H1 (cell line): ENCODE data around the gene GADD45A. TPM values are rescaled to one million over a fixed set of nuclear protein-coding genes. Genes with fewer than 3 reads are reported as not detected.

Experiments
- CTCF ChIA-PET: fragments of 300-600 bp; sonication (Branson Sonifier 250); formaldehyde crosslinking; loops from one replicate; lab custom pipeline; 2021; ENCODE audit not compliant: partially characterized antibody; lab: Charles Lee
- POLR2A ChIA-PET: fragments of 300-600 bp; sonication (Branson Sonifier 250); formaldehyde crosslinking; loops from one replicate; lab custom pipeline; 2021; ENCODE audit warnings: inconsistent platforms; ENCODE audit not compliant: partially characterized antibody; lab: Charles Lee
- DNase-seq, 2 experiments: peaks; one replicate each; pipeline versions ENCODE4 v3.0.0 to v3.0.0-alpha.2; 2010 to 2022; ENCODE audit warnings: low spot score in 2 of 2, low read depth in 1 of 2, mixed read lengths in 1 of 2
- FAIRE-seq: peaks from 2 replicates; lab custom pipeline; 2011; peaks lifted over from hg19 to GRCh38; lab: Jason Lieb, UNC
- H2AFZ ChIP-seq: 2 replicates; pipeline ENCODE4 v1.8.1; 2012; ENCODE audit warnings: low read length, inconsistent platforms
- H2AK5ac ChIP-seq: 2 replicates; pipeline ENCODE4 v1.6.1; 2013; ENCODE audit warnings: low read depth, low read length
- H2BK120ac ChIP-seq: replicated peaks from 2 replicates; pipeline ENCODE3; 2013; ENCODE audit warnings: low read depth, low read length, inconsistent platforms
- H2BK12ac ChIP-seq: 2 replicates; pipeline ENCODE4 v1.6.1; 2013; ENCODE audit warnings: low read depth, low read length
- H2BK15ac ChIP-seq: 2 replicates; pipeline ENCODE4 v1.6.1; 2013; ENCODE audit warnings: low read length
- H2BK20ac ChIP-seq: 2 replicates; pipeline ENCODE4 v1.6.1; 2013; ENCODE audit warnings: low read length
- H2BK5ac ChIP-seq: 2 replicates; pipeline ENCODE4 v1.6.1; 2013; ENCODE audit warnings: low read depth, low read length
- H3K14ac ChIP-seq: 2 replicates; pipeline ENCODE4 v1.6.1; 2013; ENCODE audit warnings: inconsistent platforms; ENCODE audit not compliant: insufficient read length
- H3K18ac ChIP-seq: 2 replicates; pipeline ENCODE4 v1.6.1; 2013; ENCODE audit warnings: low read length; ENCODE audit errors: extremely low read depth
- H3K23ac ChIP-seq: 2 replicates; pipeline ENCODE4 v1.6.1; 2013; ENCODE audit warnings: inconsistent platforms; ENCODE audit not compliant: insufficient read length
- H3K23me2 ChIP-seq: 2 replicates; pipeline ENCODE4 v1.6.1; 2013; ENCODE audit warnings: low read depth, low read length
- H3K27ac ChIP-seq: 2 replicates; pipeline ENCODE4 v1.6.1; 2011; ENCODE audit warnings: low read depth, low read length, inconsistent platforms
- H3K27me3 ChIP-seq, 4 experiments: replicated peaks in 1 of 4; 1 replicate in 1 of 4; 2 replicates in 3 of 4; pipeline versions ENCODE4 v1.6.1 to v1.8.1; 2011 to 2013; ENCODE audit warnings: low read length in 3 of 4, mild to moderate bottlenecking in 3 of 4, inconsistent platforms in 2 of 4, mixed read lengths in 2 of 4, moderate library complexity in 1 of 4; ENCODE audit not compliant: control insufficient read depth in 3 of 4, insufficient read depth in 3 of 4; ENCODE audit errors: extremely low read depth in 1 of 4
- H3K36me3 ChIP-seq, 4 experiments: 2 replicates each; pipeline versions ENCODE4 v1.6.1 to v1.8.1; 2011 to 2013; ENCODE audit warnings: mild to moderate bottlenecking in 4 of 4, low read length in 3 of 4, moderate library complexity in 2 of 4, control low read depth in 1 of 4, inconsistent platforms in 1 of 4; ENCODE audit not compliant: insufficient read depth in 4 of 4, control insufficient read depth in 2 of 4
- H3K4ac ChIP-seq: replicated peaks from 2 replicates; pipeline ENCODE3; 2013; ENCODE audit warnings: low read length, low read depth, mixed read lengths, inconsistent platforms; ENCODE audit not compliant: insufficient read length
- H3K4me1 ChIP-seq, 4 experiments: replicated peaks in 1 of 4; 1 replicate in 1 of 4; 2 replicates in 3 of 4; pipeline versions ENCODE4 v1.6.1 to v1.8.1; 2011 to 2013; ENCODE audit warnings: low read length in 3 of 4, inconsistent platforms in 2 of 4, mixed read lengths in 1 of 4; ENCODE audit not compliant: insufficient read depth in 4 of 4, control insufficient read depth in 3 of 4
- H3K4me2 ChIP-seq, 2 experiments: 2 replicates each; pipeline versions ENCODE4 v1.6.1 to v1.8.1; 2011 to 2013; ENCODE audit warnings: low read depth in 2 of 2, low read length in 2 of 2, control low read depth in 1 of 2, inconsistent platforms in 1 of 2, mild to moderate bottlenecking in 1 of 2; ENCODE audit not compliant: insufficient read depth in 1 of 2
- H3K4me3 ChIP-seq, 4 experiments: fragments of 200-600, 300-600 bp in 1 of 4; sonication (generic), shearing (Covaris generic), sonication (Bioruptor Twin) in 1 of 4; 2 replicates each; pipeline versions ENCODE4 v1.5.1 to v1.8.1; 2011 to 2016; ENCODE audit warnings: low read length in 4 of 4, low read depth in 3 of 4, control low read depth in 2 of 4, inconsistent platforms in 2 of 4, mild to moderate bottlenecking in 2 of 4, mixed read lengths in 1 of 4, moderate library complexity in 1 of 4; ENCODE audit not compliant: insufficient read depth in 2 of 4; ENCODE audit errors: extremely low read depth in 1 of 4
- H3K56ac ChIP-seq: replicated peaks from 2 replicates; pipeline ENCODE3; 2013; ENCODE audit warnings: low read depth, mild to moderate bottlenecking, mixed read lengths, low read length, inconsistent platforms; ENCODE audit not compliant: insufficient read length
- H3K79me1 ChIP-seq: 2 replicates; pipeline ENCODE4 v1.6.1; 2013; ENCODE audit warnings: low read depth, low read length, control low read depth
- H3K79me2 ChIP-seq, 2 experiments: 2 replicates each; pipeline versions ENCODE4 v1.6.1 to v1.8.1; 2012 to 2013; ENCODE audit warnings: low read length in 2 of 2, mild to moderate bottlenecking in 2 of 2, inconsistent platforms in 1 of 2; ENCODE audit not compliant: insufficient read depth in 2 of 2, control insufficient read depth in 1 of 2
- H3K9ac ChIP-seq, 4 experiments: replicated peaks in 1 of 4; 1 replicate in 1 of 4; 2 replicates in 3 of 4; pipeline versions ENCODE4 v1.6.1 to v1.8.1; 2011 to 2013; ENCODE audit warnings: low read depth in 3 of 4, low read length in 3 of 4, control low read depth in 2 of 4, mild to moderate bottlenecking in 2 of 4, moderate library complexity in 2 of 4, inconsistent platforms in 1 of 4; ENCODE audit errors: extremely low read depth in 1 of 4
- H3K9me3 ChIP-seq, 2 experiments: 2 replicates each; pipeline versions ENCODE4 v1.6.1 to v1.8.1; 2012 to 2013; ENCODE audit warnings: mild to moderate bottlenecking in 2 of 2, moderate library complexity in 2 of 2, control low read depth in 1 of 2, inconsistent platforms in 1 of 2, low read depth in 1 of 2, low read length in 1 of 2, mixed read lengths in 1 of 2; ENCODE audit not compliant: insufficient read depth in 2 of 2
- H4K20me1 ChIP-seq, 2 experiments: replicated peaks in 1 of 2; 2 replicates each; pipeline versions ENCODE3 to v1.8.1; 2011 to 2013; ENCODE audit warnings: inconsistent platforms in 2 of 2, low read length in 2 of 2, mild to moderate bottlenecking in 1 of 2; ENCODE audit not compliant: insufficient read depth in 2 of 2, control insufficient read depth in 1 of 2
- H4K5ac ChIP-seq: 2 replicates; pipeline ENCODE4 v1.6.1; 2013; ENCODE audit warnings: low read length, low read depth, mixed read lengths, inconsistent platforms; ENCODE audit not compliant: insufficient read length
- H4K8ac ChIP-seq: 2 replicates; pipeline ENCODE4 v1.8.0; 2013; ENCODE audit warnings: mild to moderate bottlenecking, moderate library complexity, low read length, inconsistent platforms; ENCODE audit not compliant: insufficient read depth; ENCODE audit errors: extremely low read depth
- H4K91ac ChIP-seq: replicated peaks from 2 replicates; pipeline ENCODE3; 2013; ENCODE audit warnings: low read length, mixed read lengths, inconsistent platforms; ENCODE audit not compliant: insufficient read length
- ATF3 ChIP-seq: IDR thresholded peaks from 2 replicates; pipeline ENCODE4 v1.6.1; 2011; ENCODE audit warnings: low read depth, mild to moderate bottlenecking, low read length; ENCODE audit not compliant: insufficient read depth
- CTCF ChIP-seq, 3 experiments: IDR thresholded peaks; 1 replicate in 2 of 3; 2 replicates in 1 of 3; pipeline versions ENCODE4 v1.5.1 to v1.6.1; 2011; ENCODE audit warnings: low read length in 3 of 3, mild to moderate bottlenecking in 3 of 3, inconsistent platforms in 2 of 3, low read depth in 1 of 3, moderate library complexity in 1 of 3; ENCODE audit not compliant: insufficient read depth in 1 of 3; ENCODE audit errors: control extremely low read depth in 1 of 3
- NANOG ChIP-seq: IDR thresholded peaks from 2 replicates; pipeline ENCODE4 v1.6.1; 2011; ENCODE audit warnings: low read length, low read depth, mild to moderate bottlenecking, inconsistent platforms; ENCODE audit not compliant: insufficient read depth, poor library complexity, severe bottlenecking
- PHF8 ChIP-seq: fragments of 200-600 bp; sonication (generic); conservative IDR thresholded peaks from 2 replicates; pipeline ENCODE4 v1.7.1; 2012; ENCODE audit warnings: low read depth, mild to moderate bottlenecking, inconsistent platforms, low read length, moderate library complexity
- SRF ChIP-seq: IDR thresholded peaks from 2 replicates; pipeline ENCODE4 v1.6.1; 2011; ENCODE audit warnings: mild to moderate bottlenecking, low read depth, low read length, moderate library complexity
- WGBS, 2 experiments: shearing (Covaris generic) in 1 of 2; methylation state at CpG; one replicate each; pipeline versions ENCODE4 v1.1.6 to v1.1.7; 2013 to 2015; ENCODE audit warnings: low lambda C conversion rate in 2 of 2, mixed read lengths in 2 of 2, inconsistent platforms in 1 of 2, low coverage in 1 of 2, missing lambda C conversion rate in 1 of 2; ENCODE audit not compliant: insufficient replicate concordance in 2 of 2, insufficient coverage in 1 of 2, insufficient read length in 1 of 2; ENCODE audit errors: extremely low coverage in 1 of 2, missing lambda C conversion rate in 1 of 2; 5-methylcytosine and 5-hydroxymethylcytosine counted together
- polyA plus RNA-seq, 7 experiments: library from polyadenylated mRNA; depleted of rRNA in 3 of 7; stranded (reverse) in 5 of 7; unstranded in 2 of 7; fragments of >200 nt in 5 of 7; fragments of 200-250 nt in 2 of 7; gene quantifications; 1 replicate in 5 of 7; 2 replicates in 1 of 7; 4 replicates in 1 of 7; pipeline versions ENCODE4 v1.2.1 to v1.2.3, GENCODE V29; 2011 to 2013; ENCODE audit warnings: missing spikeins in 2 of 7, mixed read lengths in 2 of 7
- total RNA-seq: library from RNA; stranded (reverse); fragmentation: NEBNext Ultra II Directional; extraction: Animal tissue kit (Norgen Biotek cat#: 25700); gene quantifications from 2 replicates; pipeline ENCODE4 v1.2.1, GENCODE V29; 2021

The GADD45A gene
- total and polyA plus RNA-seq, 2 of the 8 experiments (the other 6 are each of a cell fraction or from before 2014, with no cell fraction given): 7.6 to 15.6 TPM

- FAIRE-seq (no peak), DNase-seq (no peak)
- Histone ChIP-seq H2BK20ac (no peak overlapping the region), H2AFZ (no peak overlapping the region), H3K79me1 (0 out of 2 replicates have a peak, but pooled peaks cover 2% of the 10 kb centered on the region), H2BK120ac (no peak overlapping the region), H4K5ac (no peak overlapping the region), H2AK5ac (no peak overlapping the region), H3K14ac (no peak overlapping the region), H3K9me3 (no peaks in the 10 kb centered on the region), H3K9ac (no peak overlapping the region), H3K4me2 (no peak overlapping the region), H3K18ac (no peak overlapping the region), H3K4me1 (peaks cover 0 to 10% (median 4%) of the 10 kb centered on the region in 4 experiments; a peak in 3 of 7 replicates), H3K27ac (no peak overlapping the region), H3K56ac (no peak overlapping the region), H4K8ac (no peak overlapping the region), H3K36me3 (no peaks in the 10 kb centered on the region), H3K23me2 (no peaks in the 10 kb centered on the region), H3K27me3 (no peaks in the 10 kb centered on the region), H3K4ac (no peak overlapping the region), H3K79me2 (no peaks in the 10 kb centered on the region), H4K20me1 (no peaks in the 10 kb centered on the region), H2BK15ac (no peak overlapping the region), H4K91ac (no peak overlapping the region), H3K4me3 (no peak overlapping the region), H3K23ac (no peak overlapping the region), H2BK12ac (no peak overlapping the region), H2BK5ac (no peak overlapping the region)
- ChIA-PET CTCF (interaction anchor here (0.6 to 2.1 kb wide), 5 partner anchors 13 to 43 kb away, joined by 3 to 6 read pairs (median 4); no protein-coding TSS in a partner anchor), POLR2A (interaction anchor here (1.5 kb wide), 1 partner anchor 13 kb away, joined by 4 read pairs; no protein-coding TSS in a partner anchor)
- no peak for TF ChIP-seq NANOG
- no peak for TF ChIP-seq SRF
- no peak for TF ChIP-seq CTCF (IDR thresholded peaks at IDR 0.05; ENCODE audit: control extremely low read depth in 1 of 3, insufficient read depth in 1 of 3, low read depth in 1 of 3, low read length in 3 of 3)
- TF ChIP-seq PHF8: no peak
- no peak for TF ChIP-seq ATF3
- 86% methylated on average over 4 of the region's 4 CpGs; no CpG with 5 or more reads in 1 of the 2 experiments for WGBS, 2 experiments
Measured at GRCh38 chr1:67717876-67718275, 32.9 kb downstream of the GADD45A start.
